Epidermal melanocyte (primary cell): ENCODE results near the gene HAPLN2.

Experiments
- DNase-seq: peaks from one replicate; pipeline ENCODE4 v3.0.0; 2011; ENCODE audit warnings: low spot score; ENCODE audit not compliant: insufficient read length

The HAPLN2 gene

GRCh38 chr1:156643778-156644092 is 24.5 kb downstream of the HAPLN2 start:
- DNase-seq: peak; percentile 71

DNA sequence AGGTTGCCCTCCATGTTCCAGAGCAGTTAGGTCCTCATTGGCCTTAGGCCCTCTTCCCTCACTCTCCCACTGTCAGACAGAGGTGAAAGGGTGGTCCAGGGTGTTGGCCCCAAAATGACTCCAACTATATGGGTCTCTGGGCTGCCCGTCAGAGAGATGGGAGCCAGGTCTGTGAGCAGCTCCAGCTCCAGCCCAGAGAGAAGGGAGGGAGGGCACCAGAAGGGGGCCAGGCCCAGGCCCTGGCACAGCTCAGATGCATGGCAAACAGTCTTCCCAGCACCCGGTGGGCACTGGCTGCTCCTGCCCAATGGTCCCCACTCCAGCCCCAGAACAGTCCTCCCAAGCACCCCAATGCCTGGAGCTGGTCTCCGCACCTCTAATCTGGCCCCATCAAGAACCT is 24.9 kb downstream of the HAPLN2 start:
- DNase-seq: no peak

- DNase-seq: no peak
These were observed 25.4 kb downstream of the HAPLN2 start for GRCh38 chr1:156644640-156645039.

GRCh38 chr1:156645056-156645455 is 25.8 kb downstream of the HAPLN2 start:
- DNase-seq: no peak

- DNase-seq: no peak
These were observed 26.5 kb downstream of the HAPLN2 start for GRCh38 chr1:156645666-156646065.

- no peak for DNase-seq
These were observed 27.6 kb downstream of the HAPLN2 start for GRCh38 chr1:156646738-156647211.

- no peak for DNase-seq
These were observed 28.1 kb downstream of the HAPLN2 start for GRCh38 chr1:156647351-156647750.

- no peak for DNase-seq
These were observed 29.3 kb downstream of the HAPLN2 start for GRCh38 chr1:156648496-156648895.

DNA sequence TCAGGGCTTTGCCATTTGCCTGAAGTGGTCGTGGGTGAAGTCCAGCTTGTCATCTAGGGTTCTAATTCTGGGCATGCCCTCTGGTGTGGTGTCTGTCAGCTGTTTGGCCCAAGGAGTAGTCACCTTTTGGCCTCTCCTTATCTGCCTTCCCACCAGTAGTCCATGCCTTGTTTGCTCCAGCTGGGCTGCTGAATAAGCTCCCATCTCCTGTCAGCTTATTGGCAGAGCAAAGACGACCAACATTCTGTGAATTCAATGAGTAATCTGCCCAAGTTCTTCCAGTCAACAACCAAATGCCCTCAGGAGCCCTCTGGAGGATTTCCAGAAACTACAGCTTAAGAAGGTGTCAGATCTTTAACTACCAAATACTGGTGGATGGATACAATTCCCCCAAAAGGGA is 29.7 kb downstream of the HAPLN2 start:
- no peak for DNase-seq

- DNase-seq: no peak
These were observed 33.1 kb downstream of the HAPLN2 start for GRCh38 chr1:156652131-156652991.

DNA sequence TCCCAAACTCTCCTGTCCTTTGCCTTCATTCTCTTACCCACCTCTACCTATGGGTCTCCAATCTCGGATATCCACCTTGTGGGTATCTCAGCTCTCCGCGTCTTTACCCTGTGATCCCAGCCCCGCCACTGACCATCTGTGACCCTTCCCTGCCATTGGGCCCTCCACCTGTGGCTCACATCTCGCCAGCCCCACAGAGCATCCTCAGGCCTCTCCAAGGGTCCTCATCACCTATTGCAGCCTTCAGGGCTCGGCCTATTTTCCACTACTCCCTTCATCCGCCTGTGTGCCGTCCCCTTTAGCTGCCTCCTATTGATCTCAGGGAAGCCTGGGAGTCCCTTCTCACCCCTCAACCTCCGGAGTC is 33.8 kb downstream of the HAPLN2 start:
- DNase-seq: no peak

DNA sequence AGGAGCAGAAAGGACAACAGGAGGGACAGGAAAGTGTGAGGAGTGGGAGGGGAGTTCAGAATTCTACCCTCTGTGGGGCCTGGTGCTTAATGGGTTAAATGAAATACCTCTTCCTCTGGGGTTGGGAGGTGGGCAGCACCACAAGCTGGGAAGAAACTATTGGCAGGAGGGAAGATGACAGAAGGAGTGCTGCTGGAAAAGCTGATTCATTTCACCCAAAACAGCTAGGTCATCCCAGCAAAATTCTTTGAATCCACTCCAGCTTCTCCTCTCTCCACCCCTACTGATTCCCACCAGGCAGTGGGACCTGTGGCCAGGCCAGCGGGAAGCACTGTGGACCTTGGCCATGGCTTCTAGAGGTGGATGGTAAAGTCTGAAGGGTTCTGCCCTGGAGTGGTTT is 35.5 kb downstream of the HAPLN2 start:
- no peak for DNase-seq

DNA sequence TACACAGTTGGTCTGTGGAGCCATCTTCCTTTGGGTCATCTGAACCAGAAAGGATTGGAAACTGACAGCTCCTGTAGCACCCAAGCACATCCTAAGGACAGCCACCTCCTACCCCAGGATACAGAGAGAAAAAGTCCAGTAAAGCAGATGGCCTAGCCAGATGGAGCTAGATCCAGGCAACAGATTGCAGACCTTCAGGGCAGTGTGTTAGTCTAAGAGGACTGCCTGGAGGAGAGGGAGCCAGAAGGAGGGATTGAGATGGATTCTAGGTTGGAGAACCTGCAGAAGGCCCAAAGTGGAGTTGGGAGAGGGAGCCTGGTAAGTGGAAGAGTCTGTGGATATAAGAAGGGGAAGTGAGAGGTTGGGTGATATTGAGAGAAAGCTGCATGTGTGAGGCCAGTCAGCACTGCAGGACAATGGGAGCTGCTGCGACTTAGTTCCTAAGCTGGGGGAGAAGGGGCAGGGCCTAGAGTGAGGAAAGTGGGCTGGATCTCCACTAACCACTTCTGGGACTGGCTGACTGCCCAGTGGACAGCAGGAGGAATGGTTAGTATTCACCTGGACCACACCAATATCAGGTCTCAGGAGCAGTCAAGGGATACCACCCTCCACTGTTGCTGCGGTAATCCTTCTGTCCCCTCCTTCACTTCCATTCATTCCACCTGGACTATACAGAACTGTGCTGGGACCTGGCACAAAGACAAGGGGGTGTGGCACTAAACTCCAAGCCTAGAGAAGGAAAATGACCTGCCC is 36.1 kb downstream of the HAPLN2 start:
- DNase-seq: no peak

DNA sequence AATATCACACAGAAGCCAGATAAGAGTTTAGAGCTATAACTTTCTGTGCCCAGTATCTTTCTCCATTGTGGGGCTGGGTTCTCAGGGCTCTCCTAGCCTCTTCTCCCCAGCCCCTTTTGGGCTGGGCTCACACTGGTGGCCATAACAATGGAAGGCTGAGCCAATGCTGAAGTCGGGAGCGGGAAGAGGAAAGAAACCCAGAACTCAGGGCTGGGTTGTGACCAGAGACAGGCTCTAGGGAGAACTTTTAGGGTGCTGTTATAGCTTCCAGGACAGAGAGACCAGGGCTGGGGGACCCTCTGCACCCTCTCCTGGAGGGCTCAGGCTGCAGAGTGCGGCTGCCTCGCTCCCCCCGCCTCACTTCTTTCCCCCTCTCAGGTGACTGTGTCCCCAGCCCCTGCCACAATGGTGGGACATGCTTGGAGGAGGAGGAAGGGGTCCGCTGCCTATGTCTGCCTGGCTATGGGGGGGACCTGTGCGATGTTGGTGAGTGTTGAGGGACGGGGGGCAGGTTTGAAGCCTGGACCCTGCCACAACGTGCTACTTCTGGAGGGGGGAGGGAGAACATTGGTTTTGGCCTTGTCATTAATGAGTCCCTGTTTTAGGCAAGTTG is 36.8 kb downstream of the HAPLN2 start:
- DNase-seq: no peak

DNA sequence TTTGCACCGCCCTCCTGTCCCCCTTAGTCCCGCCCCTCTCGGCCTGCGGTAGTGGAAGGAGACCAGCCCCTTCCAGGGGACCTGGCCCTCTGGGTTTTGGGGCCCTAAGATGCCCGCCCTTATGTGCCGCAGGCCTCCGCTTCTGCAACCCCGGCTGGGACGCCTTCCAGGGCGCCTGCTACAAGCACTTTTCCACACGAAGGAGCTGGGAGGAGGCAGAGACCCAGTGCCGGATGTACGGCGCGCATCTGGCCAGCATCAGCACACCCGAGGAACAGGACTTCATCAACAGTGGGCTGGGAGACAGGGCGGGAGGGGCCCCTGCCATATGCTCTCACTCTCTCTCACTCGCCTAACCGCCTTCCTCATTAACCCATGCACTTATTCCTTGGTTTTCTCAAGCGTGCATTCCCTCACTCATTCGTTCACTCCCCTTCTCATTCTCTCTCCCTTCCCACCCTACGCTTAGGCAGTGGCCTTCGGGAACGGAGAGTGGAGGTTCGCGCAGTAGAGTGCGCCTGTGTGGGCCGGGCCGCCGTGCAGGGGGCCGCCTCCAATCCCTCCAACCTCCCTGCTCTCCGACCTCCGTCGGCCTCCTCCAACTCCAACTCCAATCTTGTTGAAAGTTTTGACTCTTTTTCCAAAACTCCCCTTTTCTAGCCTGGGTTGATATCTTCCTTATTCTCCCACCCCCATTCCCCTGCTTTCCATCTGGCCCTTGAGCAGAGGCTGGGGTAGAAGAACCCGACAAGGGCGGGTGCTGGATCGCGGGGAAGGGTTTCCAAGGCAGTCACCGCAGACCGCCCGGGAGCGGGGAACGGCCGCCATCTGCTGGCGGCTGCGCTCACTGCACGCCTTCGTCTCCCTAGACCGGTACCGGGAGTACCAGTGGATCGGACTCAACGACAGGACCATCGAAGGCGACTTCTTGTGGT is 37.9 kb downstream of the HAPLN2 start:
- DNase-seq: peak; percentile 81

- no peak for DNase-seq
These were observed 38.6 kb downstream of the HAPLN2 start for GRCh38 chr1:156657741-156658319.

- no peak for DNase-seq
These were observed 39.3 kb downstream of the HAPLN2 start for GRCh38 chr1:156658496-156658895.

- no peak for DNase-seq
These were observed 39.8 kb downstream of the HAPLN2 start for GRCh38 chr1:156658945-156659574.

DNA sequence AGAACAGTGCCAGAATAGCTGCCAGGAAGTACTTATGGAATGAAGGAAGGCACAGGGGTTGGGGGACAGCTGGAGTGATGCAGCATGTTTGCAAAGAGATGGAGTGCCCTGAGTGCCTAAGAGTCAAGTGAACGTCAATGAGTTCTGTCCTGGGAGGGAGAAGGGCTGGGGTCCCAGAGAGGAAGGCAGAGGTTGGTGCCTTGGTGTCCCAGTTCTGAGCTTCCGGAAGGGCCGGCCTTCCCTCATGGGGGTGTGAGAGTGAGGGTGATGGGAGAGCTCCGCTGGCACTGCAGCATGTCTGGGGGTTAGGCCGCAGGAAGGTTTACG is 40.4 kb downstream of the HAPLN2 start:
- no peak for DNase-seq

DNA sequence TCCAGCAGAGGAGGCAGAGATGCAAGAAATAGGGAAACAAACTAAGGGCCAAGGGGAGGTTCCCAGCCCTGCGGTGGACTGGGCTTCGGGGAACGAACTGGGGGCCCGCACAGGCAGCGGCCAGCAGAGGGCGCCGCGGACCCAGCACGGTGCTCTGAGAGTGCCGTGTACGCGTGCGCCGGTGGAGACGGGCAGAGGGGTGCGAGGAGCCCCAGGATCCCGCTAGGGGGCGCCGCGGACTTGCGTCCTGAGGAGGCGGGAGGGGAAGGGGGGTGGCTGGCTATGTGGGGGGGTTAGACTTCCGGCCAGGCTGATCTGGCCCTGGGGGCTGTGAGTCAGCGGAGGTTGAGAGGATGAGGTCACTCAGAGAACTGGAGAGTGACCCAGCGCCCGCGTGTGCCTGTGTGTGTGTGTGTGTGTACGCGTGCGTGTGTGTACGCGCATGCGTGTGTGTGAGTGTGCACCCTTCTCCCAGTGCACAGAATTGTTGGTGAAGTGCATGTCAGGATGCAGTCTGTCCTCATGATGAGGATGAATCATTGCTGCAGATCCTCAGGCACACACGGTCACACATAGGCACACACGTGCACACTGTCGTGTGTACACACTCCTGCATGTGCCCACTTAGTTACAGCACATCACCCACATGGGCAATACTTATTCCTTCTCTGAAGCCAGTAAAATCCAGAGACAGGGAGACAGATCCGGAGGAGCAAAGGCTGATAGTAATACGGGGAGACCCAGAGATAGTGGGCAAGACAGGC is 41.0 kb downstream of the HAPLN2 start:
- DNase-seq: peak; percentile 96
